Adrenal gland (tissue), 5 donors: Measurements from ENCODE around the gene LPP.

Experiments
- POLR2A ChIP-seq, 2 donors: fragments of 450-650 bp; IDR thresholded peaks; one replicate each; pipeline ENCODE4 v1.6.1; 2017; ENCODE audit warnings: antibody characterized with exemption in 2 of 2, mild to moderate bottlenecking in 2 of 2, moderate library complexity in 1 of 2
- TF ChIP-seq, protein P1 (sequence below), 6 experiments: fragments of 450-650 bp in 4 of 6; fragments of 200-600 bp in 2 of 6; sonication (generic) in 1 of 6; IDR thresholded peaks; 1 replicate in 5 of 6; 2 replicates in 1 of 6; pipeline versions ENCODE4 v1.5.1 to v1.8.0; 2016 to 2021; ENCODE audit warnings: antibody characterized with exemption in 6 of 6, mild to moderate bottlenecking in 2 of 6, moderate library complexity in 1 of 6
- donor health status: DM: no; HTN: no; CAD: no.

DNA sequence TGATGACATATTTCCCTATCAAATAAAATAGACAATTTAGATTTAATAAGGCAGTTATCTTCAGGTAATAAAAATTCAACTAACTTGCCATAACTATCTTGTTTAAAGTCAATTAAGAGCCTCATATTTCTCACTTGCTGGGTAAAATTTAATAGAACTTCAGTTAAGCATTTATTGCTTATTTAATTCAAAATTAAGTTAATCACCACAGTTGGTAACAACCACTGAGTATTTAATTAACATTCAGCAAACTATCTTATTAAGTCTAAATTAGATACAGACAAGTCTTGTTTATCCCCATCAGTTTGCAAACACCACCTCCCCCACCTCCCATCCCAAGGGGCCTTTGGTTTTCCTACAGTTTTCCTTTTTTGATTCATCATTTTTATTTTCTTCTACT, 14.7 kb downstream of the LPP start:
- TF ChIP-seq, protein P1, sequence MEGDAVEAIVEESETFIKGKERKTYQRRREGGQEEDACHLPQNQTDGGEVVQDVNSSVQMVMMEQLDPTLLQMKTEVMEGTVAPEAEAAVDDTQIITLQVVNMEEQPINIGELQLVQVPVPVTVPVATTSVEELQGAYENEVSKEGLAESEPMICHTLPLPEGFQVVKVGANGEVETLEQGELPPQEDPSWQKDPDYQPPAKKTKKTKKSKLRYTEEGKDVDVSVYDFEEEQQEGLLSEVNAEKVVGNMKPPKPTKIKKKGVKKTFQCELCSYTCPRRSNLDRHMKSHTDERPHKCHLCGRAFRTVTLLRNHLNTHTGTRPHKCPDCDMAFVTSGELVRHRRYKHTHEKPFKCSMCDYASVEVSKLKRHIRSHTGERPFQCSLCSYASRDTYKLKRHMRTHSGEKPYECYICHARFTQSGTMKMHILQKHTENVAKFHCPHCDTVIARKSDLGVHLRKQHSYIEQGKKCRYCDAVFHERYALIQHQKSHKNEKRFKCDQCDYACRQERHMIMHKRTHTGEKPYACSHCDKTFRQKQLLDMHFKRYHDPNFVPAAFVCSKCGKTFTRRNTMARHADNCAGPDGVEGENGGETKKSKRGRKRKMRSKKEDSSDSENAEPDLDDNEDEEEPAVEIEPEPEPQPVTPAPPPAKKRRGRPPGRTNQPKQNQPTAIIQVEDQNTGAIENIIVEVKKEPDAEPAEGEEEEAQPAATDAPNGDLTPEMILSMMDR (IDR thresholded peaks at IDR 0.05): no peak
- TF ChIP-seq POLR2A (IDR thresholded peaks at IDR 0.05): no peak
